ENCODE measurements around the gene SFXN3. TPM values are rescaled to one million over a fixed set of nuclear protein-coding genes. Genes with fewer than 3 reads are reported as not detected.

SFXN3 gene
- total and polyA plus RNA-seq, 2 of the 13 experiments (the other 11 are each of a cell fraction or from before 2014, with no cell fraction given): 16.8 to 71.5 TPM

DNA sequence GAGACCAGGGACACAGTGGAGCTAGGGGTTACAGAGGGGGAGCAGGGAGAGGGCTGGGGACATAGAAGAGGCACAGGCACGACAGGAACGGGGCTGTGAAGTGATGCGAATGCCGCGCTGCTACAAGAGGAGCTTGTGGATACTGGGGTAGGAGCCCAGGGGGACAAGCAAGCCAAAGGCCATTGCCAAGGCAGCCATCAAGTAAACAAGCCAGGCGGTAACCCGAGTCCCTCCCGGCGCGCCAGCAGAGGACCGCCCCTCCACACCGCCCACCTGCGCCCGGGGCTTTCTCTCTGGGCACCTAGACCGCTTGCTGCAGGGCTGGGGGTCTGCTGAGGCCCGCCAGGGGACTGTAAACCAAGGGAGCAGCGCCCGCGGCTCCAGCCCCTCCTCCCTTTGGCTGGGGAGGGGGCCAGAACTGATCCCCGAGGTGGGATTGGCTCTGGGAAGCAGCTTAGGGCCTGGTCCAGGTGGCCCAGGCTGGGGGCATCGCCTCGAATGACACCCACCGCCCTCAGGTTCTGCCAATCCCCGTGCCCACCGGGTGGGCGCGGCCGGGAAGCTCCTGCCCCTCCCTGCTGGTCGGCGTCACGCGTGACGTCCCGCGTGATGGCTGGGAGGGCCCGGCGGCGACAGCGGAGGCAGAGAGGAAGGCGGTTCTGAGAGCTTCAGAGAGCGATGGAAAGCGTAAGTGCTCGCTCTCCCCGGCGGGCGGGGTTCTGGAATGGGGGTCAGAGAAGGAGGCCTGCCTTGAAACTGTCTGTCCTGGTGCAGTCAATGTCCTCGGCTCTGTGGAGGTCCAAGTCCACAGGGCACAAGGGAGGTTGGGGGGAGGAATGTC is 982 bp downstream of the SFXN3 start (continued):
- TF ChIP-seq, protein P1, sequence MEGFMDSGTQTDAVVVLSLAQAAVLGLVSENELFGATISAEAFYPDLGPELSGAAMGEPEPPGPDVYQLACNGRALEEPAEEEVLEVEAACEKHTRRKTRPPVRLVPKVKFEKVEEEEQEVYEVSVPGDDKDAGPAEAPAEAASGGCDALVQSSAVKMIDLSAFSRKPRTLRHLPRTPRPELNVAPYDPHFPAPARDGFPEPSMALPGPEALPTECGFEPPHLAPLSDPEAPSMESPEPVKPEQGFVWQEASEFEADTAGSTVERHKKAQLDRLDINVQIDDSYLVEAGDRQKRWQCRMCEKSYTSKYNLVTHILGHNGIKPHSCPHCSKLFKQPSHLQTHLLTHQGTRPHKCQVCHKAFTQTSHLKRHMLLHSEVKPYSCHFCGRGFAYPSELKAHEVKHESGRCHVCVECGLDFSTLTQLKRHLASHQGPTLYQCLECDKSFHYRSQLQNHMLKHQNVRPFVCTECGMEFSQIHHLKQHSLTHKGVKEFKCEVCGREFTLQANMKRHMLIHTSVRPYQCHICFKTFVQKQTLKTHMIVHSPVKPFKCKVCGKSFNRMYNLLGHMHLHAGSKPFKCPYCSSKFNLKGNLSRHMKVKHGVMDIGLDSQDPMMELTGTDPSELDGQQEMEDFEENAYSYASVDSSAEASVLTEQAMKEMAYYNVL (CRISPR knock-in tag; IDR thresholded peaks at IDR 0.05; ENCODE audit: borderline replicate concordance): no peak
- TF ChIP-seq SPEN (CRISPR knock-in tag; IDR thresholded peaks at IDR 0.05; ENCODE audit: low read depth) (peak; percentile 39), KDM5B (CRISPR knock-in tag; IDR thresholded peaks at IDR 0.05; ENCODE audit: borderline replicate concordance) (no peak), KDM5A (IDR thresholded peaks at IDR 0.05; ENCODE audit: borderline replicate concordance, low read length) (no peak), HES4 (CRISPR knock-in tag; IDR thresholded peaks at IDR 0.05; ENCODE audit: borderline replicate concordance) (no peak), ZNF660 (CRISPR knock-in tag; IDR thresholded peaks at IDR 0.05; ENCODE audit: borderline replicate concordance, low read depth) (no peak), RFX3 (CRISPR knock-in tag; IDR thresholded peaks at IDR 0.05) (peak; percentile 54; the same call in 1 of the 2 replicates), ATM (IDR thresholded peaks at IDR 0.05; ENCODE audit: borderline replicate concordance) (no peak), ARNT2 (CRISPR knock-in tag; IDR thresholded peaks at IDR 0.05; ENCODE audit: low read depth) (no peak), ZNF460 (CRISPR knock-in tag; IDR thresholded peaks at IDR 0.05; ENCODE audit: borderline replicate concordance) (no peak), ZSCAN9 (CRISPR knock-in tag; IDR thresholded peaks at IDR 0.05; ENCODE audit: borderline replicate concordance) (no peak), ZNF343 (CRISPR knock-in tag; IDR thresholded peaks at IDR 0.05) (no peak; the same call in 1 of the 2 replicates), ZNF274 (CRISPR knock-in tag; IDR thresholded peaks at IDR 0.05) (0 out of 2 replicates have a peak, but pooled peaks have one; percentile 57)
- TF ChIP-seq, protein P2, sequence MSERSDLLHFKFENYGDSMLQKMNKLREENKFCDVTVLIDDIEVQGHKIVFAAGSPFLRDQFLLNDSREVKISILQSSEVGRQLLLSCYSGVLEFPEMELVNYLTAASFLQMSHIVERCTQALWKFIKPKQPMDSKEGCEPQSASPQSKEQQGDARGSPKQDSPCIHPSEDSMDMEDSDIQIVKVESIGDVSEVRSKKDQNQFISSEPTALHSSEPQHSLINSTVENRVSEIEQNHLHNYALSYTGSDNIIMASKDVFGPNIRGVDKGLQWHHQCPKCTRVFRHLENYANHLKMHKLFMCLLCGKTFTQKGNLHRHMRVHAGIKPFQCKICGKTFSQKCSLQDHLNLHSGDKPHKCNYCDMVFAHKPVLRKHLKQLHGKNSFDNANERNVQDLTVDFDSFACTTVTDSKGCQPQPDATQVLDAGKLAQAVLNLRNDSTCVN (CRISPR knock-in tag; IDR thresholded peaks at IDR 0.05; ENCODE audit: borderline replicate concordance): no peak
- TF ChIP-seq, protein P3, sequence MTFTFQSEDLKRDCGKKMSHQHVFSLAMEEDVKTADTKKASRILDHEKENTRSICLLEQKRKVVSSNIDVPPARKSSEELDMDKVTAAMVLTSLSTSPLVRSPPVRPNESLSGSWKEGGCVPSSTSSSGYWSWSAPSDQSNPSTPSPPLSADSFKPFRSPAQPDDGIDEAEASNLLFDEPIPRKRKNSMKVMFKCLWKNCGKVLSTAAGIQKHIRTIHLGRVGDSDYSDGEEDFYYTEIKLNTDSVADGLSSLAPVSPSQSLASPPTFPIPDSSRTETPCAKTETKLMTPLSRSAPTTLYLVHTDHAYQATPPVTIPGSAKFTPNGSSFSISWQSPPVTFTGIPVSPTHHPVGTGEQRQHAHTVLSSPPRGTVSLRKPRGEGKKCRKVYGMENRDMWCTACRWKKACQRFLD (CRISPR knock-in tag; IDR thresholded peaks at IDR 0.05; ENCODE audit: borderline replicate concordance): no peak
- TF ChIP-seq, protein P4, sequence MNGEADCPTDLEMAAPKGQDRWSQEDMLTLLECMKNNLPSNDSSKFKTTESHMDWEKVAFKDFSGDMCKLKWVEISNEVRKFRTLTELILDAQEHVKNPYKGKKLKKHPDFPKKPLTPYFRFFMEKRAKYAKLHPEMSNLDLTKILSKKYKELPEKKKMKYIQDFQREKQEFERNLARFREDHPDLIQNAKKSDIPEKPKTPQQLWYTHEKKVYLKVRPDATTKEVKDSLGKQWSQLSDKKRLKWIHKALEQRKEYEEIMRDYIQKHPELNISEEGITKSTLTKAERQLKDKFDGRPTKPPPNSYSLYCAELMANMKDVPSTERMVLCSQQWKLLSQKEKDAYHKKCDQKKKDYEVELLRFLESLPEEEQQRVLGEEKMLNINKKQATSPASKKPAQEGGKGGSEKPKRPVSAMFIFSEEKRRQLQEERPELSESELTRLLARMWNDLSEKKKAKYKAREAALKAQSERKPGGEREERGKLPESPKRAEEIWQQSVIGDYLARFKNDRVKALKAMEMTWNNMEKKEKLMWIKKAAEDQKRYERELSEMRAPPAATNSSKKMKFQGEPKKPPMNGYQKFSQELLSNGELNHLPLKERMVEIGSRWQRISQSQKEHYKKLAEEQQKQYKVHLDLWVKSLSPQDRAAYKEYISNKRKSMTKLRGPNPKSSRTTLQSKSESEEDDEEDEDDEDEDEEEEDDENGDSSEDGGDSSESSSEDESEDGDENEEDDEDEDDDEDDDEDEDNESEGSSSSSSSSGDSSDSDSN (CRISPR knock-in tag; IDR thresholded peaks at IDR 0.05): no peak; the same call in 1 of the 2 replicates
- TF ChIP-seq, protein P5, sequence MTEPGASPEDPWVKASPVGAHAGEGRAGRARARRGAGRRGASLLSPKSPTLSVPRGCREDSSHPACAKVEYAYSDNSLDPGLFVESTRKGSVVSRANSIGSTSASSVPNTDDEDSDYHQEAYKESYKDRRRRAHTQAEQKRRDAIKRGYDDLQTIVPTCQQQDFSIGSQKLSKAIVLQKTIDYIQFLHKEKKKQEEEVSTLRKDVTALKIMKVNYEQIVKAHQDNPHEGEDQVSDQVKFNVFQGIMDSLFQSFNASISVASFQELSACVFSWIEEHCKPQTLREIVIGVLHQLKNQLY (CRISPR knock-in tag; IDR thresholded peaks at IDR 0.05): no peak
- TF ChIP-seq, protein P6, sequence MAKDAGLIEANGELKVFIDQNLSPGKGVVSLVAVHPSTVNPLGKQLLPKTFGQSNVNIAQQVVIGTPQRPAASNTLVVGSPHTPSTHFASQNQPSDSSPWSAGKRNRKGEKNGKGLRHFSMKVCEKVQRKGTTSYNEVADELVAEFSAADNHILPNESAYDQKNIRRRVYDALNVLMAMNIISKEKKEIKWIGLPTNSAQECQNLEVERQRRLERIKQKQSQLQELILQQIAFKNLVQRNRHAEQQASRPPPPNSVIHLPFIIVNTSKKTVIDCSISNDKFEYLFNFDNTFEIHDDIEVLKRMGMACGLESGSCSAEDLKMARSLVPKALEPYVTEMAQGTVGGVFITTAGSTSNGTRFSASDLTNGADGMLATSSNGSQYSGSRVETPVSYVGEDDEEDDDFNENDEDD (CRISPR knock-in tag; IDR thresholded peaks at IDR 0.05; ENCODE audit: borderline replicate concordance): 0 out of 2 replicates have a peak, but pooled peaks have one; percentile 14
